HG02943 (cell line): Measurements from ENCODE around the gene HTR6.

Experiments
- ATAC-seq: cut with Tn5 transposase; IDR thresholded peaks from one replicate; pipeline ENCODE4 v1.9.1; 2021; ENCODE audit warnings: mild to moderate bottlenecking, low read depth, moderate library complexity; ENCODE audit not compliant: unreplicated experiment

HTR6 gene

GRCh38 chr1:19712928-19713327, 48.3 kb downstream of the HTR6 start:
- no peak for ATAC-seq

- ATAC-seq, result no peak
Measured at GRCh38 chr1:19715334-19716203, 50.9 kb downstream of the HTR6 start.

- no peak for ATAC-seq
Measured at GRCh38 chr1:19717467-19717866, 52.8 kb downstream of the HTR6 start.

GRCh38 chr1:19720174-19720573, 55.5 kb downstream of the HTR6 start:
- ATAC-seq, result no peak

- ATAC-seq, result no peak
Measured at GRCh38 chr1:19720973-19721372, 56.3 kb downstream of the HTR6 start.

GRCh38 chr1:19723874-19724273, 59.2 kb downstream of the HTR6 start:
- ATAC-seq, result no peak

GRCh38 chr1:19725606-19726005, 60.9 kb downstream of the HTR6 start:
- ATAC-seq, result no peak

- no peak for ATAC-seq
Measured at GRCh38 chr1:19728413-19729145, 63.9 kb downstream of the HTR6 start.

- no peak for ATAC-seq
Measured at GRCh38 chr1:19730232-19730631, 65.6 kb downstream of the HTR6 start.
